K562 (cell line): ENCODE data around the gene UTS2R. TPM values are rescaled to one million over a fixed set of nuclear protein-coding genes. Genes with fewer than 3 reads are reported as not detected.

Experiments used
- ARID1B ChIP-seq: fragments of 450-650 bp; IDR thresholded peaks from 2 replicates; pipeline ENCODE4 v1.6.1; 2016; ENCODE audit warnings: antibody characterized with exemption, mild to moderate bottlenecking, inconsistent platforms
- BACH1 ChIP-seq: fragments of 200-800 bp; sonication (Bioruptor generic); IDR thresholded peaks from 2 replicates; pipeline ENCODE4 v1.6.1; 2016; ENCODE audit warnings: missing genetic modification characterization, missing compliant biosample characterization
- FOXA1 ChIP-seq: fragments of 450-650 bp; IDR thresholded peaks from 2 replicates; pipeline ENCODE4 v1.6.1; 2016; ENCODE audit warnings: mild to moderate bottlenecking, borderline replicate concordance
- FOXJ2 ChIP-seq: fragments of 200-800 bp; sonication (Bioruptor generic); IDR thresholded peaks from 2 replicates; pipeline ENCODE4 v1.6.1; 2016; ENCODE audit warnings: missing genetic modification characterization, missing compliant biosample characterization
- HLTF ChIP-seq: fragments of 450-650 bp; IDR thresholded peaks from 2 replicates; pipeline ENCODE4 v1.6.1; 2016
- MAFF ChIP-seq: IDR thresholded peaks from 2 replicates; pipeline ENCODE4 v1.6.1; 2012; ENCODE audit warnings: low read length, improper control_type of control experiment
- NFE2 ChIP-seq: IDR thresholded peaks from 2 replicates; pipeline ENCODE4 v1.6.1; 2014; ENCODE audit warnings: antibody characterized with exemption, low read depth
- NFIC ChIP-seq: fragments of 450-650 bp; IDR thresholded peaks from 2 replicates; pipeline ENCODE4 v1.6.1; 2017; ENCODE audit warnings: mild to moderate bottlenecking, inconsistent platforms
- POLR2AphosphoS5 ChIP-seq: IDR thresholded peaks from 2 replicates; pipeline ENCODE4 v1.6.1; 2011; ENCODE audit warnings: mild to moderate bottlenecking, low read depth, low read length, moderate library complexity; ENCODE audit not compliant: control insufficient read depth, insufficient read depth
- RBFOX2 ChIP-seq: fragments of 200-400 bp; formaldehyde crosslinking; IDR thresholded peaks from 2 replicates; pipeline ENCODE4 v1.6.1; 2017; ENCODE audit warnings: low read depth, mild to moderate bottlenecking, low read length, moderate library complexity
- RFX5 ChIP-seq: IDR thresholded peaks from 2 replicates; pipeline ENCODE4 v1.6.1; 2011; ENCODE audit warnings: low read depth, mild to moderate bottlenecking, improper control_type of control experiment, low read length
- RFX7 ChIP-seq: fragments of 250-450 bp; sonication (Bioruptor Pico); IDR thresholded peaks from 2 replicates; pipeline ENCODE4 v1.5.1; 2021; ENCODE audit warnings: mild to moderate bottlenecking
- SIN3A ChIP-seq, 2 experiments: fragments of 150-350 bp in 1 of 2; IDR thresholded peaks; 2 replicates each; pipeline ENCODE4 v1.6.1; 2011 to 2016; ENCODE audit warnings: borderline replicate concordance in 2 of 2, low read depth in 2 of 2, low read length in 2 of 2, mild to moderate bottlenecking in 2 of 2, moderate library complexity in 2 of 2; ENCODE audit not compliant: control insufficient read depth in 1 of 2
- XRCC3 ChIP-seq: fragments of 450-650 bp; IDR thresholded peaks from 2 replicates; pipeline ENCODE4 v1.6.1; 2017; ENCODE audit warnings: mild to moderate bottlenecking, moderate library complexity
- ZFP91 ChIP-seq: sonication (generic); formaldehyde crosslinking; IDR thresholded peaks from 2 replicates; pipeline ENCODE4 v1.8.0; 2022; ENCODE audit warnings: mild to moderate bottlenecking, missing genetic modification reagents
- ZNF124 ChIP-seq: sonication (generic); formaldehyde crosslinking; IDR thresholded peaks from 2 replicates; pipeline ENCODE4 v1.8.1; 2022; ENCODE audit warnings: missing genetic modification reagents
- ZNF316 ChIP-seq: fragments of 450-650 bp; IDR thresholded peaks from 2 replicates; pipeline ENCODE4 v1.6.1; 2016
- polyA plus RNA-seq, 8 experiments: library from polyadenylated mRNA; depleted of rRNA in 4 of 8; stranded (reverse) in 5 of 8; unstranded in 3 of 8; fragments of >200 nt; fragmentation: Nextera tagmentation in 2 of 8; fragmentation: Illumina TruSeq in 1 of 8; extraction: Ambion mirVana in 2 of 8; extraction: Trizol in 1 of 8; gene quantifications; 2 replicates each; pipeline versions ENCODE4 v1.2.1 to v1.2.3, GENCODE V29; 2011 to 2014; ENCODE audit warnings: inconsistent platforms in 1 of 8, missing spikeins in 1 of 8
- total RNA-seq, 7 experiments: library from RNA; depleted of rRNA in 6 of 7; stranded (reverse); fragments of >200 nt in 6 of 7; fragmentation: Illumina TruSeq in 2 of 7; extraction: Trizol in 2 of 7; gene quantifications; 2 replicates each; pipeline versions ENCODE4 v1.2.1 to v1.2.3, GENCODE V29; 2011 to 2021; ENCODE audit warnings: low replicate concordance in 1 of 7
- TF ChIP-seq, protein P1 (sequence below): fragments of 450-650 bp; formaldehyde crosslinking; IDR thresholded peaks from 2 replicates; pipeline ENCODE4 v1.4.0; 2020; ENCODE audit warnings: mild to moderate bottlenecking, mixed read lengths
- TF ChIP-seq, protein P2 (sequence below): IDR thresholded peaks from 2 replicates; pipeline ENCODE4 v1.6.1; 2014; ENCODE audit warnings: antibody characterized with exemption
- TF ChIP-seq, protein P3 (sequence below), 2 experiments: fragments of 150-350 bp in 1 of 2; IDR thresholded peaks; 2 replicates each; pipeline ENCODE4 v1.6.1; 2012 to 2016; ENCODE audit warnings: low read depth in 2 of 2, low read length in 2 of 2, mild to moderate bottlenecking in 1 of 2, moderate library complexity in 1 of 2

Gene UTS2R
- total and polyA plus RNA-seq, 9 of the 15 experiments (the other 6 are each of a cell fraction or from before 2014, with no cell fraction given) = 0.22 TPM; not detected in 8

DNA sequence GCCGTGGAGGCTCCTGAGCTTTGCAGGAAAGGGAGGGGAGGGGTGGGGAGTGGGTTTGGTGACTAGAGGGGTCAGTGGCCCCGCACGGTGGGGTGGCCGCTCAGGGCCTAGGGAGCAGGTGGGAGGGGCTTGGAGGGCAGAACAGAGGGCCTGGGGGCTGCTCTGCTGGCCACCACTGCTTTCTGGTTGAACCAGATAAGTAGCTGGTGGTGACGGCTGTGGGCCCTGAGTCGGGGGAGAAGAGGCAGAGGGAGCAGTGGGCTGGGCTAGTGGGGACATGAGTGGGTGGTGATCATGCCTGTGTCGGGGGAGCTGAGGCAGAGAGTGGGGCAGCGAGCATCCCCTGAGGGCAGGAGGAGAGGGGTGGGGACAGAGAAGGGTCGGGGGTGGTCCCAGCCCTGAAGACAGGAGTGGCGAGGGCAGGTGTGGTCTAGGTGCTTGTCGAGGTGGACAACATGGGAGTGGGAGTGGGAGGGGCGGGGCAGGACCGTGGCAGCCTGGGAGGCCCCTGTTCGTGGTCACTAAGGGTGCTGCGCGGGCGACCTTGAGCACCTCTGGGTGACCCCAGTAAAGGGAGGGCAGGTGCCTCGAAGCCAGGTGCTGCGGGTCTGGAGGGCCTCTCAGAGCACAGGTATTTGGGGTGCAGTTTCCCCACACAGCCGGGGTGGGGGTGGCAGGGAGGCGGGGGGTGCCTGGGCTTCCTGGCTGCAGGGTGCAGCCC, 47.9 kb upstream of the UTS2R start (continued):
- TF ChIP-seq FOXA1 (no peak), POLR2AphosphoS5 (peak; percentile 55; the same call in 1 of the 2 replicates), NFIC (peak; percentile 39), ARID1B (peak; percentile 86), RFX7 (CRISPR knock-in tag) (no peak), ZNF316 (peak; percentile 13; the same call in 1 of the 2 replicates), FOXJ2 (tag) (no peak), MAFF (no peak), HLTF (no peak), RFX5 (no peak), RBFOX2 (0 out of 2 replicates have a peak, but pooled peaks have one; percentile 25), SIN3A (IDR thresholded peaks at IDR 0.05; ENCODE audit: borderline replicate concordance in 2 of 2, control insufficient read depth in 1 of 2, low read depth in 2 of 2, low read length in 2 of 2) (no peak), ZNF124 (no peak), XRCC3 (no peak), ZFP91 (CRISPR knock-in tag) (no peak), NFE2 (no peak), BACH1 (tag) (no peak)
- TF ChIP-seq, protein P1, sequence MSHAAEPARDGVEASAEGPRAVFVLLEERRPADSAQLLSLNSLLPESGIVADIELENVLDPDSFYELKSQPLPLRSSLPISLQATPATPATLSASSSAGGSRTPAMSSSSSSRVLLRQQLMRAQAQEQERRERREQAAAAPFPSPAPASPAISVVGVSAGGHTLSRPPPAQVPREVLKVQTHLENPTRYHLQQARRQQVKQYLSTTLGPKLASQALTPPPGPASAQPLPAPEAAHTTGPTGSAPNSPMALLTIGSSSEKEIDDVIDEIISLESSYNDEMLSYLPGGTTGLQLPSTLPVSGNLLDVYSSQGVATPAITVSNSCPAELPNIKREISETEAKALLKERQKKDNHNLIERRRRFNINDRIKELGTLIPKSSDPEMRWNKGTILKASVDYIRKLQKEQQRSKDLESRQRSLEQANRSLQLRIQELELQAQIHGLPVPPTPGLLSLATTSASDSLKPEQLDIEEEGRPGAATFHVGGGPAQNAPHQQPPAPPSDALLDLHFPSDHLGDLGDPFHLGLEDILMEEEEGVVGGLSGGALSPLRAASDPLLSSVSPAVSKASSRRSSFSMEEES (CRISPR knock-in tag) = no peak
- TF ChIP-seq, protein P2, sequence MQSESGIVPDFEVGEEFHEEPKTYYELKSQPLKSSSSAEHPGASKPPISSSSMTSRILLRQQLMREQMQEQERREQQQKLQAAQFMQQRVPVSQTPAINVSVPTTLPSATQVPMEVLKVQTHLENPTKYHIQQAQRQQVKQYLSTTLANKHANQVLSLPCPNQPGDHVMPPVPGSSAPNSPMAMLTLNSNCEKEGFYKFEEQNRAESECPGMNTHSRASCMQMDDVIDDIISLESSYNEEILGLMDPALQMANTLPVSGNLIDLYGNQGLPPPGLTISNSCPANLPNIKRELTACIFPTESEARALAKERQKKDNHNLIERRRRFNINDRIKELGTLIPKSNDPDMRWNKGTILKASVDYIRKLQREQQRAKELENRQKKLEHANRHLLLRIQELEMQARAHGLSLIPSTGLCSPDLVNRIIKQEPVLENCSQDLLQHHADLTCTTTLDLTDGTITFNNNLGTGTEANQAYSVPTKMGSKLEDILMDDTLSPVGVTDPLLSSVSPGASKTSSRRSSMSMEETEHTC = no peak
- TF ChIP-seq, protein P3, sequence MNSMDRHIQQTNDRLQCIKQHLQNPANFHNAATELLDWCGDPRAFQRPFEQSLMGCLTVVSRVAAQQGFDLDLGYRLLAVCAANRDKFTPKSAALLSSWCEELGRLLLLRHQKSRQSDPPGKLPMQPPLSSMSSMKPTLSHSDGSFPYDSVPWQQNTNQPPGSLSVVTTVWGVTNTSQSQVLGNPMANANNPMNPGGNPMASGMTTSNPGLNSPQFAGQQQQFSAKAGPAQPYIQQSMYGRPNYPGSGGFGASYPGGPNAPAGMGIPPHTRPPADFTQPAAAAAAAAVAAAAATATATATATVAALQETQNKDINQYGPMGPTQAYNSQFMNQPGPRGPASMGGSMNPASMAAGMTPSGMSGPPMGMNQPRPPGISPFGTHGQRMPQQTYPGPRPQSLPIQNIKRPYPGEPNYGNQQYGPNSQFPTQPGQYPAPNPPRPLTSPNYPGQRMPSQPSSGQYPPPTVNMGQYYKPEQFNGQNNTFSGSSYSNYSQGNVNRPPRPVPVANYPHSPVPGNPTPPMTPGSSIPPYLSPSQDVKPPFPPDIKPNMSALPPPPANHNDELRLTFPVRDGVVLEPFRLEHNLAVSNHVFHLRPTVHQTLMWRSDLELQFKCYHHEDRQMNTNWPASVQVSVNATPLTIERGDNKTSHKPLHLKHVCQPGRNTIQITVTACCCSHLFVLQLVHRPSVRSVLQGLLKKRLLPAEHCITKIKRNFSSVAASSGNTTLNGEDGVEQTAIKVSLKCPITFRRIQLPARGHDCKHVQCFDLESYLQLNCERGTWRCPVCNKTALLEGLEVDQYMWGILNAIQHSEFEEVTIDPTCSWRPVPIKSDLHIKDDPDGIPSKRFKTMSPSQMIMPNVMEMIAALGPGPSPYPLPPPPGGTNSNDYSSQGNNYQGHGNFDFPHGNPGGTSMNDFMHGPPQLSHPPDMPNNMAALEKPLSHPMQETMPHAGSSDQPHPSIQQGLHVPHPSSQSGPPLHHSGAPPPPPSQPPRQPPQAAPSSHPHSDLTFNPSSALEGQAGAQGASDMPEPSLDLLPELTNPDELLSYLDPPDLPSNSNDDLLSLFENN (IDR thresholded peaks at IDR 0.05; ENCODE audit: low read depth in 2 of 2, low read length in 2 of 2) = peak in 1 of 2 experiments; percentile 20; a peak in 1 of 4 replicates
